GM12874 (cell line): ENCODE measurements around the gene RGS10.

ENCODE experiments used
- CTCF ChIP-seq: IDR thresholded peaks from 2 replicates; pipeline ENCODE4 v1.5.1; 2011; ENCODE audit warnings: low read depth, mild to moderate bottlenecking, control low read depth, low read length, moderate library complexity; ENCODE audit not compliant: insufficient read depth

RGS10 gene

GRCh38 chr10:119518936-119519335 lies 23.6 kb downstream of the RGS10 start:
- no peak for TF ChIP-seq CTCF

GRCh38 chr10:119518176-119518575 lies 24.3 kb downstream of the RGS10 start:
- TF ChIP-seq CTCF = no peak

GRCh38 chr10:119517235-119518141 lies 25.0 kb downstream of the RGS10 start:
- no peak for TF ChIP-seq CTCF

GRCh38 chr10:119516381-119517234 lies 25.9 kb downstream of the RGS10 start:
- TF ChIP-seq CTCF = no peak

GRCh38 chr10:119515511-119516045 lies 26.9 kb downstream of the RGS10 start:
- TF ChIP-seq CTCF = no peak

- no peak for TF ChIP-seq CTCF
Measured at GRCh38 chr10:119514819-119515218, 27.7 kb downstream of the RGS10 start.

GRCh38 chr10:119511828-119512515 lies 30.5 kb downstream of the RGS10 start:
- no peak for TF ChIP-seq CTCF
